K562 (cell line): ENCODE data around the gene GINS1. TPM values are rescaled to one million over a fixed set of nuclear protein-coding genes. Genes with fewer than 3 reads are reported as not detected.

ENCODE experiments used
- ATAC-seq: fragments of 200-7000 bp; cut with Tn5 transposase; 3 replicates; pipeline ENCODE4 v1.9.1; 2020; ENCODE audit warnings: moderate library complexity
- BruUV-seq: library from RNA; stranded (reverse); fragments of 400-500 nt; replicated peaks from 2 replicates; lab custom pipeline; 2021; lab: Mats Ljungman, UMichigan
- CTCF ChIA-PET: fragments of 300-600 bp; formaldehyde crosslinking; extraction: SDS; loops from one replicate; lab custom pipeline; 2021; ENCODE audit warnings: low intra/inter-chr PET ratio; lab: Yijun Ruan, JAX
- POLR2A ChIA-PET: fragments of 300-600, 350-650 bp; sonication (Branson Sonifier 250); formaldehyde crosslinking; extraction: SDS; loops from one replicate; lab custom pipeline; 2021; ENCODE audit warnings: antibody characterized with exemption, inconsistent platforms; lab: Yijun Ruan, JAX
- DNase-seq, 4 experiments: peaks; one replicate each; pipeline versions ENCODE4 v3.0.0 to v3.0.0-alpha.2; 2011 to 2018; ENCODE audit warnings: low spot score in 3 of 4, mixed read lengths in 3 of 4; ENCODE audit errors: extremely low read depth in 1 of 4
- FAIRE-seq: peaks from 2 replicates; lab custom pipeline; 2011; peaks lifted over from hg19 to GRCh38; lab: Jason Lieb, UNC
- H2AFZ ChIP-seq: 2 replicates; pipeline ENCODE4 v1.6.0; 2011; ENCODE audit warnings: low read depth, low read length, control low read depth, inconsistent platforms
- H3K27ac ChIP-seq: fragments of 200-600 bp; 3 replicates; pipeline ENCODE4 v1.8.0; 2011; ENCODE audit warnings: low read depth, mild to moderate bottlenecking, control low read depth, inconsistent platforms, low read length, moderate library complexity, mixed read lengths; ENCODE audit errors: extremely low read depth
- H3K27me3 ChIP-seq, 2 experiments: fragments of 300-600 bp in 1 of 2; 2 replicates in 1 of 2; 3 replicates in 1 of 2; pipeline versions ENCODE4 v1.6.0 to v1.8.0; 2011; ENCODE audit warnings: inconsistent platforms in 2 of 2, low read length in 2 of 2, mild to moderate bottlenecking in 1 of 2, mixed read lengths in 1 of 2, moderate library complexity in 1 of 2; ENCODE audit not compliant: control insufficient read depth in 2 of 2, insufficient read depth in 2 of 2
- H3K36me3 ChIP-seq: fragments of 300-600 bp; 3 replicates; pipeline ENCODE4 v1.8.0; 2011; ENCODE audit warnings: mild to moderate bottlenecking, low read length, inconsistent platforms; ENCODE audit not compliant: control insufficient read depth, insufficient read depth
- H3K4me1 ChIP-seq, 2 experiments: fragments of 200-600 bp in 1 of 2; replicated peaks in 1 of 2; 2 replicates in 1 of 2; 3 replicates in 1 of 2; pipeline versions ENCODE4 v1.5.1 to v1.8.0; 2011; ENCODE audit warnings: inconsistent platforms in 2 of 2, low read length in 2 of 2, mild to moderate bottlenecking in 1 of 2, mixed read lengths in 1 of 2, moderate library complexity in 1 of 2; ENCODE audit not compliant: control insufficient read depth in 2 of 2, insufficient read depth in 2 of 2
- H3K4me2 ChIP-seq: 2 replicates; pipeline ENCODE4 v1.6.1; 2011; ENCODE audit warnings: low read length, control low read depth, inconsistent platforms, mixed read lengths; ENCODE audit not compliant: insufficient read depth
- H3K4me3 ChIP-seq: fragments of 200-600 bp; sonication (generic), shearing (Covaris generic); 2 replicates; pipeline ENCODE4 v1.5.1; 2016; ENCODE audit warnings: control low read depth, inconsistent platforms
- H3K79me2 ChIP-seq: fragments of 200-600 bp; 3 replicates; pipeline ENCODE4 v1.8.0; 2011; ENCODE audit warnings: low read length, inconsistent platforms; ENCODE audit not compliant: control insufficient read depth, insufficient read depth
- H3K9ac ChIP-seq, 2 experiments: 2 replicates each; pipeline versions ENCODE4 v1.6.0 to v1.6.1; 2011; ENCODE audit warnings: low read depth in 2 of 2, low read length in 2 of 2, control low read depth in 1 of 2, inconsistent platforms in 1 of 2, mild to moderate bottlenecking in 1 of 2, mixed read lengths in 1 of 2; ENCODE audit not compliant: insufficient read depth in 1 of 2
- H3K9me1 ChIP-seq: one replicate; pipeline ENCODE4 v1.6.0; 2011; ENCODE audit warnings: inconsistent platforms, mild to moderate bottlenecking, low read length, moderate library complexity; ENCODE audit not compliant: control insufficient read depth, insufficient read depth
- H3K9me3 ChIP-seq: replicated peaks from 2 replicates; pipeline ENCODE4 v1.5.1; 2011; ENCODE audit warnings: low read depth, low read length, inconsistent platforms; ENCODE audit not compliant: control insufficient read depth, insufficient read depth
- H4K20me1 ChIP-seq: replicated peaks from 2 replicates; pipeline ENCODE4 v1.6.1; 2011; ENCODE audit warnings: low read length, inconsistent platforms, mixed read lengths; ENCODE audit not compliant: control insufficient read depth, insufficient read depth
- IFI16 ChIP-seq: fragments of 250-450 bp; sonication (Bioruptor Pico); IDR thresholded peaks from 2 replicates; pipeline ENCODE4 v2.1.2; 2022; ENCODE audit warnings: mild to moderate bottlenecking, inconsistent platforms
- LARP7 ChIP-seq: fragments of 450-650 bp; IDR thresholded peaks from 2 replicates; pipeline ENCODE4 v1.6.1; 2016
- PHB ChIP-seq: fragments of 250-450 bp; sonication (Bioruptor Pico); IDR thresholded peaks from 2 replicates; pipeline ENCODE4 v1.5.0; 2021
- PTBP1 ChIP-seq: fragments of 200-400 bp; formaldehyde crosslinking; IDR thresholded peaks from 2 replicates; pipeline ENCODE4 v1.6.1; 2017; ENCODE audit warnings: low read depth, low read length
- RFX7 ChIP-seq: fragments of 250-450 bp; sonication (Bioruptor Pico); IDR thresholded peaks from 2 replicates; pipeline ENCODE4 v1.5.1; 2021; ENCODE audit warnings: mild to moderate bottlenecking
- TEAD1 ChIP-seq, 2 experiments: fragments of 450-650 bp in 1 of 2; sonication (generic) in 1 of 2; formaldehyde crosslinking; IDR thresholded peaks; 2 replicates each; pipeline versions ENCODE4 v1.4.0 to v1.8.0; 2020 to 2022; ENCODE audit warnings: mild to moderate bottlenecking in 2 of 2, missing genetic modification reagents in 1 of 2
- ZNF707 ChIP-seq: fragments of 250-450 bp; sonication (Bioruptor Pico); conservative IDR thresholded peaks from 2 replicates; pipeline ENCODE4 v1.8.0; 2022; ENCODE audit warnings: inconsistent platforms, mild to moderate bottlenecking, moderate library complexity
- WGBS: fragments of 100-300 bp; shearing (Covaris generic); methylation state at CpG from one replicate; pipeline ENCODE4 v1.1.6; 2016; ENCODE audit warnings: low coverage, mixed read lengths; ENCODE audit not compliant: insufficient coverage; ENCODE audit errors: missing lambda C conversion rate; 5-methylcytosine and 5-hydroxymethylcytosine counted together
- in situ Hi-C: fragments of 300-500 bp; cut with MboI; formaldehyde crosslinking; loops from 4 replicates; pipeline ENCODE4 v1.15.0; 2018; ENCODE audit warnings: inconsistent platforms, mixed read lengths
- intact Hi-C: fragments of 100-400 bp; cut with micrococcal nuclease; formaldehyde crosslinking; loops from 2 replicates; pipeline ENCODE4 v1.14.2; 2022
- polyA plus RNA-seq, 8 experiments: library from polyadenylated mRNA; depleted of rRNA in 4 of 8; stranded (reverse) in 5 of 8; unstranded in 3 of 8; fragments of >200 nt; fragmentation: Nextera tagmentation in 2 of 8; fragmentation: Illumina TruSeq in 1 of 8; extraction: Ambion mirVana in 2 of 8; extraction: Trizol in 1 of 8; gene quantifications; 2 replicates each; pipeline versions ENCODE4 v1.2.1 to v1.2.3, GENCODE V29; 2011 to 2014; ENCODE audit warnings: inconsistent platforms in 1 of 8, missing spikeins in 1 of 8
- total RNA-seq, 7 experiments: library from RNA; depleted of rRNA in 6 of 7; stranded (reverse); fragments of >200 nt in 6 of 7; fragmentation: Illumina TruSeq in 2 of 7; extraction: Trizol in 2 of 7; gene quantifications; 2 replicates each; pipeline versions ENCODE4 v1.2.1 to v1.2.3, GENCODE V29; 2011 to 2021; ENCODE audit warnings: low replicate concordance in 1 of 7
- TF ChIP-seq, protein P1 (sequence below): fragments of 450-650 bp; IDR thresholded peaks from 2 replicates; pipeline ENCODE4 v1.6.1; 2016; ENCODE audit warnings: borderline replicate concordance
- TF ChIP-seq, protein P2 (sequence below), 2 experiments: fragments of 450-650 bp; IDR thresholded peaks; 2 replicates each; pipeline ENCODE4 v1.6.1; 2016; ENCODE audit warnings: mild to moderate bottlenecking in 2 of 2, borderline replicate concordance in 1 of 2, low read depth in 1 of 2, moderate library complexity in 1 of 2
- TF ChIP-seq, protein P3 (sequence below): sonication (generic); formaldehyde crosslinking; IDR thresholded peaks from 2 replicates; pipeline ENCODE4 v1.8.1; 2023; ENCODE audit warnings: mild to moderate bottlenecking, missing genetic modification reagents

The GINS1 gene
- total and polyA plus RNA-seq, 9 of the 15 experiments (the other 6 are each of a cell fraction or from before 2014, with no cell fraction given): 13.1 to 31.8 (median 24.1) TPM

DNA sequence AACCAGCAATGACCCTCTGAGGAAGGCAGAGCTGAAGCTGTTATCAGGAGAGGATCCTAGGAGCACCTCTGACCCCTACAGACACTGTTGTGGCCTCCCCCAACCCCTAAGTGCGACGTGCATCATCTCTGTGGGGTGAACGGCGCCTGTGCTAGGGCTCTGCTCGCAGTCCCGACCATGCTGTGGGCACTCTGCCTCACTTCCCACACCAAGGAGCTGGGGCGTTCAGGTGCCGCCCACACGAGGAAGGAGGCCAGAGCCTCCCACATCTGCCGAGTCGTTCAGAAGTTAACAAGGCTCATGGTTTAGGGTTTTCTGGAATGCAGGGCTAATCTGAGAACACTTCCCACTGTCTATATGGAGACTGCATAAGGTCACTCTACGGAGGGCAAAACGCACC lies 62.1 kb downstream of the GINS1 start:
- H3K9me1 ChIP-seq: no peaks in the 10 kb centered on the region
- no peaks in the 10 kb centered on the region for H4K20me1 ChIP-seq
- FAIRE-seq (no peak), ATAC-seq (peak; percentile 46), DNase-seq (peak; percentile 13 to 51 (median 18))
- H3K4me2 ChIP-seq: peak overlapping the region; percentile 51
- H3K27me3 ChIP-seq: peaks cover 2 to 10% of the 10 kb centered on the region in 2 experiments; a peak in 4 of 5 replicates
- intact Hi-C loops: no loop called here
- no TSS peak for BruUV-seq
- CTCF ChIA-PET: no interaction called here
- H2AFZ ChIP-seq: peak overlapping the region; percentile 74
- WGBS: 2% methylated on average over 7 of the region's 13 CpGs
- H3K4me1 ChIP-seq: peaks cover 7 to 12% of the 10 kb centered on the region in 2 experiments; a peak in 4 of 5 replicates
- peak overlapping the region in 1 of 2 experiments; percentile 72; a peak in 1 of 4 replicates for H3K9ac ChIP-seq
- no peaks in the 10 kb centered on the region for H3K36me3 ChIP-seq
- no peak overlapping the region for H3K4me3 ChIP-seq
- TF ChIP-seq, protein P1, sequence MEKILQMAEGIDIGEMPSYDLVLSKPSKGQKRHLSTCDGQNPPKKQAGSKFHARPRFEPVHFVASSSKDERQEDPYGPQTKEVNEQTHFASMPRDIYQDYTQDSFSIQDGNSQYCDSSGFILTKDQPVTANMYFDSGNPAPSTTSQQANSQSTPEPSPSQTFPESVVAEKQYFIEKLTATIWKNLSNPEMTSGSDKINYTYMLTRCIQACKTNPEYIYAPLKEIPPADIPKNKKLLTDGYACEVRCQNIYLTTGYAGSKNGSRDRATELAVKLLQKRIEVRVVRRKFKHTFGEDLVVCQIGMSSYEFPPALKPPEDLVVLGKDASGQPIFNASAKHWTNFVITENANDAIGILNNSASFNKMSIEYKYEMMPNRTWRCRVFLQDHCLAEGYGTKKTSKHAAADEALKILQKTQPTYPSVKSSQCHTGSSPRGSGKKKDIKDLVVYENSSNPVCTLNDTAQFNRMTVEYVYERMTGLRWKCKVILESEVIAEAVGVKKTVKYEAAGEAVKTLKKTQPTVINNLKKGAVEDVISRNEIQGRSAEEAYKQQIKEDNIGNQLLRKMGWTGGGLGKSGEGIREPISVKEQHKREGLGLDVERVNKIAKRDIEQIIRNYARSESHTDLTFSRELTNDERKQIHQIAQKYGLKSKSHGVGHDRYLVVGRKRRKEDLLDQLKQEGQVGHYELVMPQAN: no peak
- TF ChIP-seq ZNF707 (no peak), IFI16 (CRISPR knock-in tag) (no peak), PTBP1 (no peak), RFX7 (CRISPR knock-in tag) (no peak), PHB (CRISPR knock-in tag) (no peak), LARP7 (no peak), TEAD1 (CRISPR knock-in tag; IDR thresholded peaks at IDR 0.05) (no peak)
- TF ChIP-seq, protein P2, sequence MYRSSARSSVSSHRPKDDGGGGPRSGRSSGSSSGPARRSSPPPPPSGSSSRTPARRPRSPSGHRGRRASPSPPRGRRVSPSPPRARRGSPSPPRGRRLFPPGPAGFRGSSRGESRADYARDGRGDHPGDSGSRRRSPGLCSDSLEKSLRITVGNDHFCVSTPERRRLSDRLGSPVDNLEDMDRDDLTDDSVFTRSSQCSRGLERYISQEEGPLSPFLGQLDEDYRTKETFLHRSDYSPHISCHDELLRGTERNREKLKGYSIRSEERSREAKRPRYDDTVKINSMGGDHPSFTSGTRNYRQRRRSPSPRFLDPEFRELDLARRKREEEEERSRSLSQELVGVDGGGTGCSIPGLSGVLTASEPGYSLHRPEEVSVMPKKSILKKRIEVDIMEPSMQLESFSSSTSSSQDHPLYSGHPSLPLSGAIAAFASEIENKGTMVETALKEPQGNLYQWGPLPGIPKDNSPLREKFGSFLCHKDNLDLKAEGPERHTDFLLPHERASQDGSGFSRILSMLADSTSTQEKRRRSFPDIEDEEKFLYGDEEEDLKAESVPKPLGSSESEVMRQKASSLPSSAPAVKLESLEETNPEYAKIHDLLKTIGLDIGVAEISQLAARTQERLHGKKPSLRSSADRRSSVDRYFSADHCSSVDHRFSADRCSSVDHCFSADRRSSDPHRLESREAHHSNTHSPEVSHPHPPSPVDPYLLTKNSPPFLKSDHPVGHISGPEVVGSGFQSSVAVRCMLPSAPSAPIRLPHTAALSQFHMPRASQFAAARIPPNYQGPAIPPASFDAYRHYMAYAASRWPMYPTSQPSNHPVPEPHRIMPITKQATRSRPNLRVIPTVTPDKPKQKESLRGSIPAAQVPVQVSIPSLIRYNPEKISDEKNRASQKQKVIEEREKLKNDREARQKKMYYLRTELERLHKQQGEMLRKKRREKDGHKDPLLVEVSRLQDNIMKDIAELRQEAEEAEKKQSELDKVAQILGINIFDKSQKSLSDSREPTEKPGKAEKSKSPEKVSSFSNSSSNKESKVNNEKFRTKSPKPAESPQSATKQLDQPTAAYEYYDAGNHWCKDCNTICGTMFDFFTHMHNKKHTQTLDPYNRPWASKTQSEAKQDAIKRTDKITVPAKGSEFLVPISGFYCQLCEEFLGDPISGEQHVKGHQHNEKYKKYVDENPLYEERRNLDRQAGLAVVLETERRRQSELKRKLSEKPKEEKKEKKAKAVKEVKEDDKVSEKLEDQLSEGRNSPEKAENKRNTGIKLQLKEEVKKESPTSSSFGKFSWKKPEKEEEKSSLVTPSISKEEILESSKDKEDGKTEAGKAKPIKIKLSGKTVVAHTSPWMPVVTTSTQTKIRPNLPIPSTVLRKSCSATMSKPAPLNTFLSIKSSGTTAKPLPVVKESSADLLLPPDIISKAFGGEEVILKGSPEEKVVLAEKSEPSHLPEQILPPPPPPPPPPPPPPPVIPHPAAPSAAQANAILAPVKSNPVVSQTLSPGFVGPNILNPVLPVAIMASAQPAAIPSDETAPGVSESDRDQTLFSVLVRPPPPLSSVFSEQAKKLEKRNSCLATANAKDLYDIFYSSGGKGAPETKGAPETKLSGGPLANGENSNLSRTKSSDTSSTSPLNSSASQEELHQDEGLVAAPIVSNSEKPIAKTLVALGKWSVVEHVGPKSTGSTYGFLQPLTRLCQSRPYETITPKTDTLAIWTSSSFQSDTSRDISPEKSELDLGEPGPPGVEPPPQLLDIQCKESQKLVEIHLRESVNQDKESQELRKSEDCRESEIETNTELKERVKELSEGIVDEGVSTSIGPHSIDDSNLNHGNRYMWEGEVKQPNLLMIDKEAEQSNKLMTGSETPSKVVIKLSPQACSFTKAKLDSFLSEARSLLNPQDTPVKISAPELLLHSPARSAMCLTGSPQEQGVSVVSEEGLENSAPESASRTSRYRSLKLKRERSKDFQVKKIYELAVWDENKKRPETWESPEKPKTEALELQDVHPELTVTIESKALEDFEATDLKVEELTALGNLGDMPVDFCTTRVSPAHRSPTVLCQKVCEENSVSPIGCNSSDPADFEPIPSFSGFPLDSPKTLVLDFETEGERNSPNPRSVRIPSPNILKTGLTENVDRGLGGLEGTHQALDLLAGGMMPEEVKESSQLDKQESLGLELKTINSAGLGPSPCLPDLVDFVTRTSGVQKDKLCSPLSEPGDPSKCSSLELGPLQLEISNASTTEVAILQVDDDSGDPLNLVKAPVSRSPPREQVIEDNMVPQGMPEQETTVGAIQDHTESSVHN (IDR thresholded peaks at IDR 0.05; ENCODE audit: borderline replicate concordance in 1 of 2, low read depth in 1 of 2): no peak
- TF ChIP-seq, protein P3, sequence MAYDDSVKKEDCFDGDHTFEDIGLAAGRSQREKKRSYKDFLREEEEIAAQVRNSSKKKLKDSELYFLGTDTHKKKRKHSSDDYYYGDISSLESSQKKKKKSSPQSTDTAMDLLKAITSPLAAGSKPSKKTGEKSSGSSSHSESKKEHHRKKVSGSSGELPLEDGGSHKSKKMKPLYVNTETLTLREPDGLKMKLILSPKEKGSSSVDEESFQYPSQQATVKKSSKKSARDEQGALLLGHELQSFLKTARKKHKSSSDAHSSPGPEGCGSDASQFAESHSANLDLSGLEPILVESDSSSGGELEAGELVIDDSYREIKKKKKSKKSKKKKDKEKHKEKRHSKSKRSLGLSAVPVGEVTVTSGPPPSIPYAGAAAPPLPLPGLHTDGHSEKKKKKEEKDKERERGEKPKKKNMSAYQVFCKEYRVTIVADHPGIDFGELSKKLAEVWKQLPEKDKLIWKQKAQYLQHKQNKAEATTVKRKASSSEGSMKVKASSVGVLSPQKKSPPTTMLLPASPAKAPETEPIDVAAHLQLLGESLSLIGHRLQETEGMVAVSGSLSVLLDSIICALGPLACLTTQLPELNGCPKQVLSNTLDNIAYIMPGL (CRISPR knock-in tag): no peak
- TF ChIP-seq, all 486 proteins: peak for 0
- POLR2A ChIA-PET: no interaction called here
- Histone ChIP-seq H3K79me2 (no peaks in the 10 kb centered on the region), H3K27ac (no peak overlapping the region), H3K9me3 (no peaks in the 10 kb centered on the region)
- in situ Hi-C loops: no loop called here
